Measurements from ENCODE around the gene CCDC102A.
"Not testable (repeated sequence)": the region's sequence is repeated elsewhere in the genome, so short reads cannot be mapped to it uniquely, and the experiment has no call there.

The CCDC102A gene

DNA sequence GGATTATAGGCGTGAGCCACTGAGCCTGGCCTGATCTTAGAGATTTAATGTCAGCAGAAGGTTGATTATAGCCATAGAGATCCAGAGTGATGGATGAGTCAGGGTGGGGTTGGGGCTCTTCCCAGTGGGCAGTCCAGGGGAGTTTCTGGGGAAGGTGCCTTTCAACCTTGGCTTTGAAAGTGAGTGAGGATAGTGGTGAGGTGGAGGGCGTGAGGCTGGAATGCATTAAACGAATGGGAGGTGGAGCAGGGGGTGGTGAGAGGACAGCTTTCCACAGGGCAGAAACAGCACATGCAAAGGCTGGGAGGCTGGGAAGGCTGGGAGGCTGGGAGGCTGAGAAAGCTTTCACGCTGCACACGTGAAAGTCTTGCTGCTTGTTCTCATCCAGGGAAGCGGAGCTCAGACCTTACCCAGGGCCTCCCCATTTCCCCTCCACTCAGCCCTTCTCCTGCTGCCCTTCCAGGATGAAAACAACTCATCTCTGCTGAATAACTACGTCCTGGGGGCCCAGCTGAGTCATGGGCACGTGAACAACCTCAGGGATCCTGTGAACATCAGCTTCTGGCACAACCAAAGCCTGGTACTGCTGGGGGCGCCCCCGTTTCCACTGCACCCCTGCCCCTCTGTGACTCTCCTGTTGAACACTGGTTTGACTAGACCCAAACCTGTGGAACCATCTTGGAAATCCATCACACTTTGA is 28.4 kb upstream of the CCDC102A start:
- DNase-seq: no peak

- no peak for DNase-seq
Observed at GRCh38 chr16:57563761-57564160, 27.4 kb upstream of the CCDC102A start.

GRCh38 chr16:57563487-57563750 is 27.0 kb upstream of the CCDC102A start:
- DNase-seq: no peak

DNA sequence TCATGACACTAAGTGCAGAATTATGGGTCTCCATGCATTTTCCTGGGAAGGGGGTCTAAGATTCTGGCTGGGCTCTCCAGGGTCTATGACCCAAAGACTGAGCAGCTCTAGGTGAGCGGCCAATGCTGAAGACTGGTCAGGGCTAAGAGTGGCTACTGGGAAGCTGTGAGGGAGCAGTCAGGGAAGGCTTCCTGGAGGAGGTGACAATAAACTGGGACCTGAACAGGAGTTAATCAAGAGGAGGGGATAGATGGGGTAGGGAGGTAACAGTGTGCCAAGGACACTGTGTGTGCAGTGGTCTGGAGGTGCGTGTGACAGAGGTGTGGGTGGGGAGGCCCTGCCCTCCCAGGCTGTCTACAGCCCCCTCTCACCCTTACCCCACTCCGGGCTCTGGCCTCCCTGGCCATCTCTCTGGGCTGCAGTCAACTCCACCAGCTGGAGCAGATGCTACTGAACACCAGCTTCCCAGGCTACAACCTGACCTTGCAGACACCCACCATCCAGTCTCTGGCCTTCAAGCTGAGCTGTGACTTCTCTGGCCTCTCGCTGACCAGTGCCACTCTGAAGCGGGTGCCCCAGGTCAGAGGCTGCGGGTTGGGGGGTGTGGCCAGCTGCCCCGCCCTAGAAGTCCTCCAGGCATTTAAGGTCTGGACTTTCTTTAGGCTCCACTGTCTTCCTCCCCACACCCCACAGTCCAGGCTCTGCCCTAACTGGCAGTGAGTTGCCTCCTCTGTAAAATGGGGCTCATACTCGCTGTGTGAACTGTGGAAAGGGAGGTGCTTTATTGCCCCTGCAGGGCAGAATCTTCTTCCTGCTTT is 26.5 kb upstream of the CCDC102A start:
- no peak for DNase-seq

DNA sequence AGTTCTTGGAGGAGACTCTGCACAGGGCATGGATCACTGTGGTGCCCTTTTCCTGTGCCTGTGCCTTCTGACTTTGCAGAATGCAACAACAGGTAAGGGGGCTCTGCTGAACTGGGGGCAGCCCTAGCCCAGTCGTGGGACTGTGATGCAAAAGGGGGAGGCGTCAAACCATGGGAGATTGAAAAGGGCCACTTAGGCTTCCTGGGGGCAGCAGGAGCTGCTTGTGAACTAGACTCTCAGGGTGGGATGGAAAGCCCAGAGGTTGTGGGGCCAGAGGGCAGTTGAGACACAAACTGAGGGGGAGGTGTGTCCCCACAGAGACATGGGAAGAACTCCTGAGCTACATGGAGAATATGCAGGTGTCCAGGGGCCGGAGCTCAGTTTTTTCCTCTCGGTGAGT is 25.7 kb upstream of the CCDC102A start:
- no peak for DNase-seq

GRCh38 chr16:57559072-57559790 is 22.9 kb upstream of the CCDC102A start:
- no peak for DNase-seq

GRCh38 chr16:57556941-57557541 is 20.7 kb upstream of the CCDC102A start:
- DNase-seq: no peak

GRCh38 chr16:57555831-57556230 is 19.5 kb upstream of the CCDC102A start:
- no peak for DNase-seq

- DNase-seq: no peak
Observed at GRCh38 chr16:57551057-57551456, 14.7 kb upstream of the CCDC102A start.

GRCh38 chr16:57549730-57550129 is 13.4 kb upstream of the CCDC102A start:
- DNase-seq: no peak

GRCh38 chr16:57548408-57548807 is 12.0 kb upstream of the CCDC102A start:
- no peak for DNase-seq

DNA sequence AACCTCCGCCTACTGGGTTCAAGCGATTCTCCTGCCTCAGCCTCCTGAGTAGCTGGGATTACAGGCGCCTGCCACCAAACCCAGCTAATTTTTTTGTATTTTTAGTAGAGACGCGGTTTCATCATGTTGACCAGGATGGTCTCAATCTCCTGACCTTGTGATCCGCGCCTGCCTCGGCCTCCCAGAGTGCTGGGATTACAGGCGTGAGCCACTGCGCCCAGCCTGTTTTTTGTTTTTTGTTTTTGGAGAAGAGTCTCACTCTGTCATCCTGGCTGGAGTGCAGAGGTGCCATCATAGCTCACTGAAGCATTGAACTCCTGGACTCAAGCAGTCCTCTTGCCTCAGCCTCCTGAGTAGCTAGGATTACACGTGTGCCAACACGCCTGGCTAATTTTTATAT is 11.2 kb upstream of the CCDC102A start:
- not testable (repeated sequence) for DNase-seq

DNA sequence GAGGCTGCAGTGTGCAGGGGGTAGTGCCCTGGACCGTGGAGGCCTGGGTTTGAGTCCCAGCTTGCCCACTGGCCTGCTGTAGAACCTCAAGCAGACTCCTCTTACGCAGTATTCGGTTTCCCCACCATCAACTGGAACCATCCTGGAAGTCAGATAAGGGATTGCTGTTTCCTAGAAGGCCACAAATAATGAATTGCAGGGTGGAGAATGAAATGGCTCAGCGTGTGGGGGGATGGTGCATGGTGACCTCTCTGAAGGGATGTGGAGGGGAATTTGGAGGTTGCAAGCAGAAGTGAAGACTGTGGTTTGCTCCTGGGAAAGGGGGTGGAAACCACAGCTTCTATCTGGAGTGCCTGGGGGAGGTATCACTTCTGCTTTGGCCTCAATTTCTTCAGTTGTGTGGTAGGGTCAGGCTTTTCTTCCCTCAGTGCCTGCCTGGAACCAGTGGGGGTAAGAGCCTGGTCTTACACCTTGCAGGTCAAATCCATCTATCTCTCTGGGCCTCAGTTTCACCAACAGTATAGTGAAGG is 7.8 kb upstream of the CCDC102A start:
- DNase-seq: no peak

- no peak for DNase-seq
Observed at GRCh38 chr16:57541754-57542435, 5.5 kb upstream of the CCDC102A start.

GRCh38 chr16:57540906-57541753 is 4.8 kb upstream of the CCDC102A start:
- no peak for DNase-seq

DNA sequence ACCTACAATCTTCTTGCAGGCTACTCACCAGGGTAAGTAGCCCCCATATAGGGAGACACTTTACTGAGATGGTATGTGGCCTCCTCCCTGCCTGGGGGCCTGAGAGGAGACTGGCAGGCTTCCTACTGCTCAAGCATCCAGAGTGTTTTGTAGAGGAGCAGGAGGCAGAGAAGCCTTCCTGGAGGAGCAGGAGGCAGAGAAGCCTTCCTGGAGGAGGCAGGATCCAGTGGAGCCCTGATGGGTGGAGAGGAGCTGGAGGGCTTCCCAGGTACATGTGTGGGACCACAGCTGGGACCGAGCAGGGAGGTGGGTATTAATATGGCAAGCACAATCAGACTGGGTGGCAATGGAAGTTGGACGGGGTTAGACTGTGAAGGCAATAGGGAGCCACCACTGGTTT is 4.0 kb upstream of the CCDC102A start:
- DNase-seq: no peak

GRCh38 chr16:57539072-57539796 is 2.9 kb upstream of the CCDC102A start:
- no peak for DNase-seq

GRCh38 chr16:57538235-57538721 is 1.9 kb upstream of the CCDC102A start:
- DNase-seq: no peak

DNA sequence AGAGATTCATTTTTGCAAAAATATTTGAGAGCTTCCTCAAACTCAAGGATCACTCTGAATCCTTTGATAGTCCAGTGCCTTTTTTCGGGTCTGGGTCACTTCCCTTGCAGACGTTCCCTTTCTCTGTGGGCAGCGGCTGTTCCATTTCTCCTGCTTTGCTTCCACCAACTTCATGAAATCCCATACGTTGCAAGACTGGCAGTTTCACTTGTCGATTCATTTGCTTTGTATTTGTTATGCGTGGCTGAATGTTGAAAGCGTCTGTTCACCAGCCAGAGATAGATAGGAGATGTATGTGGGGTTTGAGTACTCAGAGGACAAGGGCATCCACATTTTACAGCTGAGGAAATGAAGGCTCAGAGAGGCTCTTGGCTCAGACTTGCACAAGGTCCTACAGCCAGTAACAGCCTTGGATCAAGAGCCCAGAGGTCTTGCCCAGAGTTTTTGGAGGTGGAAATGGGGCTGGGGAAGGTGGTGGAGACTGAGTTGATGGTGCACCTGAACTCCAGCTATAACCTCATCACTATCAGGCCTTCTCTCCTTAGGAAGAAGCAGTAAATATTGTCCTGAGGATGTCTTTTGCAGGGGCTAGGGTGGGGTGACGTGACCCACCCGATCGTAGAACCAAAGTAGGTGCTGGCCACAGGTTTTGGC is 1.3 kb upstream of the CCDC102A start:
- no peak for DNase-seq

- no peak for DNase-seq
Observed at GRCh38 chr16:57537194-57537505, 779 bp upstream of the CCDC102A start.
